Muscle layer of colon (tissue), 2 donors: ENCODE data around the gene GRIK3.

ENCODE experiments used
- H3K27ac ChIP-seq: one replicate; pipeline ENCODE4 v1.7.0; 2013; ENCODE audit warnings: low read depth, mild to moderate bottlenecking, low read length, moderate library complexity
- H3K27me3 ChIP-seq, 2 donors: one replicate each; pipeline ENCODE4 v1.7.0; 2013; ENCODE audit warnings: low read length in 2 of 2, mild to moderate bottlenecking in 2 of 2; ENCODE audit not compliant: insufficient read depth in 2 of 2, control insufficient read depth in 1 of 2
- H3K36me3 ChIP-seq: one replicate; pipeline ENCODE4 v1.7.0; 2013; ENCODE audit warnings: mild to moderate bottlenecking, low read length; ENCODE audit not compliant: insufficient read depth
- H3K4me1 ChIP-seq: one replicate; pipeline ENCODE4 v1.7.0; 2013; ENCODE audit warnings: mild to moderate bottlenecking, low read length; ENCODE audit not compliant: insufficient read depth
- H3K4me3 ChIP-seq, 2 donors: one replicate each; pipeline ENCODE4 v1.7.0; 2013; ENCODE audit warnings: low read length in 2 of 2, low read depth in 1 of 2, mild to moderate bottlenecking in 1 of 2, moderate library complexity in 1 of 2
- H3K9ac ChIP-seq: one replicate; pipeline ENCODE4 v1.7.0; 2013; ENCODE audit warnings: low read length
- H3K9me3 ChIP-seq: one replicate; pipeline ENCODE4 v1.7.0; 2013; ENCODE audit warnings: mild to moderate bottlenecking, low read length
- donor health status: abdominal sarcoma.
- donor health status: Adenocarcinoma of cecum.

GRIK3 gene

DNA sequence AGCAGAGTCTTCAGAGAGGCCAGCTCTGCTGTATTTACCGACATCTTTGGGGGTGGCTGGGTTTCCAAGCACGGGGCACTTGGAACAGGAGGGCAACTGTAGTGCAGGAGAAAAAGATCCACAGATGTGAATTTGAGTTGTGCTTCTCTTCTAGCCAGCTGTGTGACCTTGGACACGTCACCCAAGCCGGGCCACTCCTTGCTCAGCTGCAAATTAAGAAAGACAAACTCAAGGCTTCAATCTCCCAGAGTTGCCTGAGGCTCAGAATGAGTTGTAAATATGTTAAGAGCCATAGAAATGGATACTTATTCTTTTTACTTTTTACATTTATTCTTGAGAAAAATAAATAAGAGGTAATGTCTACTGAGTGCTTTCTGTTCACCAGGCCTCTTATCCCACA lies 24.3 kb downstream of the GRIK3 start:
- Histone ChIP-seq H3K4me3 (no peak overlapping the region), H3K9me3 (no peaks in the 10 kb centered on the region), H3K9ac (no peak overlapping the region), H3K4me1 (no peaks in the 10 kb centered on the region), H3K36me3 (no peaks in the 10 kb centered on the region), H3K27ac (no peak overlapping the region), H3K27me3 (no peaks in the 10 kb centered on the region)

DNA sequence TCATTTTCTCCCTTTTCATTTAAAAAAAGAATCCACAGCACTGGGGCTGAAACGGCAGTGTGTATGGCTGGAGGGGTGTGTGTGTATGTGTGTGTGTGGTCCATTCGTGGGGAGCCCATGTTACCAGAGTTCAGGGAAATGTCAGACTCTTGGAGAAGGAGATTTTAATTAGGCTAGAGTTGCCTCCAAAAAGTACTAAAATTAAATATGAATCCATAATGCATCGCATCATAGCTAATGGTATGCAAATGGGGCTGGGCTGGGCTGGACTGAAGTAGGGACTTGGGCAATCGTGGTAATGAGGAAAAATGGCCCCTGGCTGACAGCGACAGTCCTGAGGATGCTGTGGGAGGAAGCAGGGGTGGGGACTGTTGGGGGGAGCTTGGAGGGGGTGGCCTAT lies 24.8 kb downstream of the GRIK3 start:
- Histone ChIP-seq H3K36me3 (no peaks in the 10 kb centered on the region), H3K4me3 (no peak overlapping the region)

DNA sequence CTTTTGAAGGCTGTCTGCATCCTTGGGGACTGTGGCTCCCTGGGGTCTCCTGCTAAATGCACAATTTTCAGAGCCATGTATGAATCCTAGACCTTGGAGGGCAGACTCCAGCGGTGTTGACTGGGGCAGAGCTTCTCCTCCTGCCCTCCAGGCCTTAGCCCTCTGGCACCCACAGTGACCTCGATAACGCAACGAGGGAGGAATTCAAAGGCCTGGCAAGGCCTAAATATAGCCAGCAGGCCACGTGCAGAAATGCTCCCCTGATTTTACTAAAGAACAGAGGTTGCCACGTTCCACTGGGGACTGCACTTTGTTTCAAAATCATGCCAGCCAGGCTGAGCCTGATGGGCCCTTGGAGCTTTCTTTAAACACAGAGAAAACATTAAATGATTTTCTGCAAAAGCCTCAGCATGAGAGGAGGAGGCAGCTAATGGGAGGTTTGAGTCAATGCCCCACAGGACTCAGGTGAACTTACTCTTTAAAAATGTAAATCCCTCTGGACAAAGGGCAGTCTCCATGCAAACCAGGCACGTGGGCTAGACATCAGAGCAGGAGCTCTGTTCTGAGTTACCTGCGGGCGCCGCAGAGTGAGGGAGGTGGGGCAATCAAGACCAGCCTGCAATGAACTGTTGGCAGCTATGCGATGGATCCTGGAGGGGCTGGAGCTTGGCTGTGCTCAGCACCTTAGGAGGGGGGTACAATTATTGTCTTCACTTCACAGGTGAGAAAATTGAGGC lies 28.0 kb downstream of the GRIK3 start:
- Histone ChIP-seq H3K27me3 (no peaks in the 10 kb centered on the region), H3K36me3 (no peaks in the 10 kb centered on the region), H3K9ac (no peak overlapping the region), H3K27ac (no peak overlapping the region), H3K9me3 (no peaks in the 10 kb centered on the region), H3K4me1 (no peaks in the 10 kb centered on the region), H3K4me3 (no peak overlapping the region)

More for the DNA sequence above, 24.8 kb downstream of the GRIK3 start:
- H3K9me3 ChIP-seq = no peaks in the 10 kb centered on the region
- no peaks in the 10 kb centered on the region for H3K27me3 ChIP-seq
- H3K4me1 ChIP-seq = no peaks in the 10 kb centered on the region
- no peak overlapping the region for H3K9ac ChIP-seq
- no peak overlapping the region for H3K27ac ChIP-seq

DNA sequence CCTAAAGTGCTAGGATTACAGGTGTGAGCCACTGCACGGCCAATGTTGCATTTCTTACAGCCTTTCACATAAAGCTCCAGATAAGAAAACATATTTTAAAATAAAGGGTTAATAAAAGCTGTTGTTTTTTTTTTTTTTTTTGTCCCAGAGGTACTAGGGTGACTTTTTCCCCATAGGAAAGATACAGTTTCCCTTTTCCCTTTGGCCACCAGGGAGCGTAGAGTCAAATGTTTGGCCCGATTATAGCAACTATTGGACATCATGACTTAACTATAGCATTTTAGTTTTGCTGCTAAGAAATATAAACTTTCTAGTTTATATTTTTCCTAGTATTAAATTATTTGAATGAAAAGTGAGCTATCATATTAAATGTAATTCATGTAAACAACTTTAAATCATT lies 31.4 kb downstream of the GRIK3 start:
- H3K27ac ChIP-seq = no peak overlapping the region
- H3K27me3 ChIP-seq = no peaks in the 10 kb centered on the region
- no peak overlapping the region for H3K9ac ChIP-seq
- no peak overlapping the region for H3K4me3 ChIP-seq
- H3K36me3 ChIP-seq = no peaks in the 10 kb centered on the region
- no peaks in the 10 kb centered on the region for H3K9me3 ChIP-seq
- no peaks in the 10 kb centered on the region for H3K4me1 ChIP-seq

DNA sequence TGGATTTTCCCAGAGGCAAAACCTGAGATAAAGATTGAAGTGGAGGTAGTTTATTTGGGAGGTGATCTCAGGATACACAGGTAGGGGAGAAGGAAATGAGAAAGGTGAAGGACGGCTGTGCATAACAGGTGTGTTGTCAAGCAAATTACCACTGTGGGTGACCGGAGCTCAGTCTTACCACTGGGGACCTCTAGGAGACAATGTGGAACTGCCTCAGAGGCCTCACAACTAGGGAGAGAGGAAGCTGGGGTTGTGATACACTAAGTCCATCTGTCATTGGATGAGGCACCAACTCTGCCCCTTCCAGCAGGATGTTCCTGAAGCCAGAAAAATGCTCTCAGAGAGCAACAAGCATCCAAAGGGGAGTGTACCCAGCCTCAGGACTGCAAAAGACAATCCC lies 32.6 kb downstream of the GRIK3 start:
- Histone ChIP-seq H3K27ac (no peak overlapping the region), H3K4me3 (no peak overlapping the region), H3K9me3 (no peaks in the 10 kb centered on the region), H3K36me3 (no peaks in the 10 kb centered on the region), H3K4me1 (no peaks in the 10 kb centered on the region), H3K9ac (no peak overlapping the region), H3K27me3 (no peaks in the 10 kb centered on the region)

DNA sequence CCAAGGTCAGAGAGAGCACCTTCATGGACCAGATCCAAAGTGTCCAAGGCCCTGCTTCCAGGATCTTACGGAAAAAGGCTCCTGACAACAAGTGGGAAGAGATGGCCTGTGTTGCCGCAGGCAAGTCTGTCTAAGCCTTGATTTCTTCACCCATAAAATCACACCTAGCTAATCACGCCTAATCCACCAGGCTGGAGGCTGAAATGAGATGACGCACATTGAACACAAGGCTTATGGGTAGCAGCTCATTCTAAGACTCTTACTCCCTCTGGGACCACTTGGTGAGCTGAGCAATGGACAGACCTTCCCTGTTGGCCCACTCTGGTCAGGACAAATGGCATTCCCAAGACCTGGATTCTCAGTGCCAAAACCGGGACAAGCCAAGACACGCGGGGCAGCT lies 38.2 kb downstream of the GRIK3 start:
- Histone ChIP-seq H3K27me3 (no peaks in the 10 kb centered on the region), H3K27ac (no peak overlapping the region)

DNA sequence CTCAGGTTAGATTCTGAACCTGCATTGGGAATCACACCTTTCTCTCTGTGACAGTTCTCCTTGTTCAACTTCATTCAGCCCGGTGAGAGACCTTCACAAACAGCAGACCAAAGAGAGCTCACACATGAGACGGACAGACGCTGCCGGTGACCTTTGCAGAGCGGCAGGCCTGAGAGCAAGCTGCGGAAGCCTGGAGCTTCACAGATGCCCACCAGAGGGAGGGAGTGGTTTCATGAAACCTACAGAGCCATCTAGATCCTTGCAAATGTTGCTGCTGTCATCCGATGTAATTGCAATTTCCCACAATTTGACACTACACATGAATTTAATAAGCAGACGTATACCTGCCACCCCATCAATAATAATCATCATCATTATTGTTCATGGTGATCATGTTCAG lies 39.4 kb downstream of the GRIK3 start:
- H3K9ac ChIP-seq = no peak overlapping the region
- H3K36me3 ChIP-seq = no peaks in the 10 kb centered on the region
- H3K9me3 ChIP-seq = no peaks in the 10 kb centered on the region
- no peak overlapping the region for H3K27ac ChIP-seq
- no peaks in the 10 kb centered on the region for H3K27me3 ChIP-seq
- peaks cover under 1% of the 10 kb centered on the region for H3K4me1 ChIP-seq
- no peak overlapping the region for H3K4me3 ChIP-seq

More for the DNA sequence above, 38.2 kb downstream of the GRIK3 start:
- H3K4me1 ChIP-seq = no peaks in the 10 kb centered on the region
- no peaks in the 10 kb centered on the region for H3K9me3 ChIP-seq
- H3K36me3 ChIP-seq = no peaks in the 10 kb centered on the region
- H3K9ac ChIP-seq = no peak overlapping the region
- H3K4me3 ChIP-seq = no peak overlapping the region

DNA sequence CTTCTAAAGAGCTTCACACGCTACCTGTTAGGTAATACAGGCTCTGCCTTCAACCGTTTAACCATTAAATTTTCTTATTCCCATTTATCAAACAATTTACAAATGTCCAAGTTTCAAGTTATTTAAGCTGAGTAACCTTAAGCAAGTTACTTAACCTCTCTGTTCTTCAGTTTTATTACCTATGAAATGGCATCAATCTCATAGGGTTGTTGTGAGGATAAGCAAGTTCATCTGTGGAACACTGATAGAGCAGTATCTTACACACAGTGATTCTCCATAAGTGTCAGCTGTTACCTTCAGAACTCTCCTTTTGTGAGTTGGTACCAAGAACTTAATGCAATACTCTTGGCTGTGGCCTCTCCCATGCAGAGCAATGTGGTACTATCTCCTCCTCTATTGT lies 40.0 kb downstream of the GRIK3 start:
- Histone ChIP-seq H3K4me1 (peaks cover 6% of the 10 kb centered on the region), H3K27ac (no peak overlapping the region), H3K9ac (no peak overlapping the region), H3K4me3 (no peak overlapping the region), H3K9me3 (no peaks in the 10 kb centered on the region), H3K36me3 (no peaks in the 10 kb centered on the region), H3K27me3 (no peaks in the 10 kb centered on the region)

DNA sequence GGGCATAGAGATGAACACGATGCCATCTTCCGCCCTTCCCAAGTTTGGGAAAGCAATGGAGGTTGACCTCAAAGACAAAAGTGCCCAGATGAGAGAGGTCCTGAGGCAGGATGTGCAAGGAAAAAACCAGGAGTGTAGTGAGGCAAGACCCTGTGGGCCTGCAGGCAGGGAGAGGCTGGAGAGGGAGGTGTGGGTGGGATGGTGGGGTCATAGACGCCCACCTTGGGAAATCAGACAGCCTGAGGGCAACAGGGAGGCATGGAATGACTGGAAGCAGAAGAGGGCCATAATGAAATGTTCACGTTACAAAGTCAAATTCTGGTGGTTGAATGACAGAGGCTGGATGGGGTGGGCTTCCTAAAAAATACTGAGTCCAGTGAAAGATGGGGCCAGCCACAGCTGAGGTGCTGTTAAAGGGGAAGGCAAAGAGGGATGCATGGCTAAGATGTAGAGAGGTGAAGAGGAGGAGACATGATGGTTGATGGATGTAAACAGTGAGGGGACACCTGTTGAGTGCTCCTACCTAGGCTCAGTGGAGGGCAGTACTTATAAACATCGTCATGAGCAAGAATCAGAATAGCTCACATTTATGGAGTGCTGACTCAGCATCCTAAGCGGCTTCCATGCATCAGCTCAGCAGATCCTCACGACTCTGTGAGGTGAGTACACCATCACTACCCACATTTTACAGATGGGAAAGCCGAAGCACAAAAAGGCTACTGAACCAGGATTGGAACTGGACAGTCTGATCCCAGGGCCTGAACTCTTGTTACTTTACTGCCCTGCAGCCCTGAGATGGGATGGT lies 42.0 kb downstream of the GRIK3 start:
- Histone ChIP-seq H3K36me3 (no peaks in the 10 kb centered on the region), H3K9me3 (no peaks in the 10 kb centered on the region), H3K27me3 (no peaks in the 10 kb centered on the region), H3K9ac (no peak overlapping the region), H3K27ac (no peak overlapping the region), H3K4me1 (peaks cover 19% of the 10 kb centered on the region), H3K4me3 (no peak overlapping the region)

DNA sequence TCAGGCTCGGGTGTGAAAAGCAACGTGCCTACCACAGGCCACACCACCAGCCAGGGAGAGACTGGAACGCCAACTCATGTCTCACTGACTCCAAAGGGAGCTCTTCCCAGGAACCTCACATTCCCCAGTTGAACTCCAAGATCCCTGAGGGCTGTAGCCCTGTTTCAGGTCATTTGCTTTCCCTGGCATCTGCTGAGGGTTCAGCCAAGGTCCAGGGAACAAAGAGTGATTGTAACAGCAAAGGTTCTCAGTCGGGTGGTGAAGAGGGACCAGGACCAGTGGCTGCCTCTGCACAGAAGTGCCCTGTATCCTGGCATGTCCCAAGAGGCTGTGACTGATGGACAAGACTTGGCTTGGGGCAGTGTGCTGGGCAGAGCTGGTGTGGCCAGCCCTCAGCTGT lies 42.8 kb downstream of the GRIK3 start:
- Histone ChIP-seq H3K9ac (no peak overlapping the region), H3K4me1 (peaks cover 19% of the 10 kb centered on the region), H3K36me3 (no peaks in the 10 kb centered on the region), H3K4me3 (no peak overlapping the region), H3K9me3 (no peaks in the 10 kb centered on the region), H3K27ac (no peak overlapping the region), H3K27me3 (no peaks in the 10 kb centered on the region)

DNA sequence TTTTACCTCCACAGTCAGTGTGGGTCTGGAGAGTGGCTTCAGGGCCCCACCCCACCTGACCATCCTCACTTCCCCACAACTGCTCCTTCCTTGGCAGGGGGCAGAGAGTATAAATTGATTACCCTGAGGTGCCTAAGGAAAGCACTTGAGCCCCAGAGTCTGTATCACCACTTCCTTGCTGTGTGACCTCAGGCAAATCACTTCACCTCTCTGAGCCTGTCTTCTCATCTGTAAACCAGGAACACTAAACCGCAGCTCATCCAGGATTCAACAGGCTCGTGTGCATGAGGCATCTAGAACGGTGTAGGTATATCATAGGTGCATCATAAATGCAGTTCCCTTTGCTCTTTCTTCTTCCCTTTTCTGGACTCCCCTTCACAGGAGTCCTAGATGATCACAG lies 43.4 kb downstream of the GRIK3 start:
- no peak overlapping the region for H3K4me3 ChIP-seq
- H3K4me1 ChIP-seq = peaks cover 19% of the 10 kb centered on the region
- H3K9ac ChIP-seq = no peak overlapping the region
- H3K27ac ChIP-seq = no peak overlapping the region
- no peaks in the 10 kb centered on the region for H3K9me3 ChIP-seq
- H3K27me3 ChIP-seq = no peaks in the 10 kb centered on the region
- no peaks in the 10 kb centered on the region for H3K36me3 ChIP-seq

DNA sequence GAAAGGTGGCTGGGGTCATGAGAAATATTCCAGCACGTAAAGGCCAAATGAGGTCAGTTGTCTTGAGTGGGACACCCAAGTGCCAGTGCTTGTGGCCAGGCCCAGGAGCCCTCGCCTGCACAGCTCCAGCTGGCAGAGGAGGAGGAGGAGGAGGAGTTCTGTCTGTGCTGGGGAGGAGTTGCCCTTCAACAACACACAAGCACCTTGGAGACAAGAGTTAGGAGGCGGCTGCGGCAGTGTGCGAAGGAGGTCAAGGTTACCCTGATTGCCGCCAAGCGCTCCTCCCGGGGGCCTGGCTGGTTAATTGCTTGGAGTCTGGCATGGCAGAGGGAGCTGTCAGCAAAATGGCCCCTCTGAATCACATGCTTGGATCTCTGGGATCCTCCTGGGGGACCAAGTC lies 45.1 kb downstream of the GRIK3 start:
- Histone ChIP-seq H3K27me3 (peaks cover 0 to 7% of the 10 kb centered on the region in 2 donors), H3K9me3 (no peaks in the 10 kb centered on the region), H3K36me3 (no peaks in the 10 kb centered on the region), H3K4me3 (no peak overlapping the region), H3K9ac (no peak overlapping the region), H3K4me1 (peaks cover 19% of the 10 kb centered on the region), H3K27ac (no peak overlapping the region)
